ENCODE measurements around the gene PMEL.
"Not testable (repeated sequence)": the region's sequence is repeated elsewhere in the genome, so short reads cannot be mapped to it uniquely, and the experiment has no call there.

Gene PMEL

DNA sequence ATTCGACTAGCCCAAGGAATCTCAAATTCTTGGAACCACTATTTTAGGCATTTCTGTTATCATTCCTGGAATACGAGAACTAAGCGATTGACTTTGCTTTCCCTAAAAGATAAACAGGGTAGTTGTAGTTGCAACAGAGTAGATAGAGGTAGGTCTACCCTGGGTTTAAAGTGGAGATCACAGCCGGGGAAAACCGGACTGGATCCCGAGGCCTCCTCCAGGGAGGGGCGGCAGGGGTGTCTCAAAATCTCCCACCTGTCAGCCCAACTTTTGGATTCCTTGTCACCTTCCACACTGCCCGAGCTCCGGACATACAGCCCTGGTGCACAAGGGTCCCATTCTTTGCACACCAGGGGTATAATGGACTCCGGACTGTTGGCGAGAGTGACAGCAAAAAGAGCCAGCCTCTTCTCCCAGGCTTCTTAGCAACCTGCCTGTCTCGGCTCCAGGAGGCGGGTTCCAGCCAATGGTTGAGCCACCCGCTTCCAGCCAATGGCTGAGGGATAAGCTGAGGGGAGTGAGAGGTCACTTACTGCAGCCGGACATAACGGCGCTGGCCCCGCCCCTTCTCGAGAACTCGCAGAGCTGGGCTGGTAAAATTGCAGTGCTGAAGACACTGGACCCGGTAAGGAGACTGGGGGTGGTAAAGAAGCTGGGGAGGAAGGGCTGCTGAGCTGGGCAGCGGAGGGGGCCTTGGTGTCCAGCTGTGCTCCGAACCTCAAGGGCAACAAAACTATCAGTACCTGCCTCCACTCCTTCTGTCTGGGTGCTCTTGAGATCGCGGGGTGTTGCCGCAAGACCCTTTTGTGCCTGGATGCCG is 31.1 kb upstream of the PMEL start, which contains the start of gene SUOX:
SUOX (plus strand) TSS at position 562 of the 820 bp plus-strand sequence. CDS start 4,946 bp downstream, outside the sequence.
- Histone ChIP-seq H3K9me3 (ENCODE audit: control insufficient read depth, low read length) (no peaks in the 10 kb centered on the region), H3K27me3 (ENCODE audit: control insufficient read depth, insufficient read depth, low read length) (no peaks in the 10 kb centered on the region), H3K4me3 (ENCODE audit: low read length) (peak within 1 kb of the TSS; percentile 71), H3K4me1 (ENCODE audit: control insufficient read depth, insufficient read depth, low read length) (peaks cover 25% of the 10 kb centered on the region), H3K9ac (ENCODE audit: low read length) (peak within 1 kb of the TSS; percentile 86), H3K36me3 (ENCODE audit: control insufficient read depth, insufficient read depth, low read length) (peaks cover 2% of the 10 kb centered on the region)

- peak overlapping the region; percentile 71 for H3K4me3 ChIP-seq (ENCODE audit: low read length)
- peaks cover 18% of the 10 kb centered on the region for H3K4me1 ChIP-seq (ENCODE audit: control insufficient read depth, insufficient read depth, low read length)
- peak overlapping the region; percentile 86 for H3K9ac ChIP-seq (ENCODE audit: low read length)
- no peaks in the 10 kb centered on the region for H3K9me3 ChIP-seq (ENCODE audit: control insufficient read depth, low read length)
- peaks cover 5% of the 10 kb centered on the region for H3K36me3 ChIP-seq (ENCODE audit: control insufficient read depth, insufficient read depth, low read length)
- no peaks in the 10 kb centered on the region for H3K27me3 ChIP-seq (ENCODE audit: control insufficient read depth, insufficient read depth, low read length)
Measured at GRCh38 chr12:55996201-55996714, 30.4 kb upstream of the PMEL start.

DNA sequence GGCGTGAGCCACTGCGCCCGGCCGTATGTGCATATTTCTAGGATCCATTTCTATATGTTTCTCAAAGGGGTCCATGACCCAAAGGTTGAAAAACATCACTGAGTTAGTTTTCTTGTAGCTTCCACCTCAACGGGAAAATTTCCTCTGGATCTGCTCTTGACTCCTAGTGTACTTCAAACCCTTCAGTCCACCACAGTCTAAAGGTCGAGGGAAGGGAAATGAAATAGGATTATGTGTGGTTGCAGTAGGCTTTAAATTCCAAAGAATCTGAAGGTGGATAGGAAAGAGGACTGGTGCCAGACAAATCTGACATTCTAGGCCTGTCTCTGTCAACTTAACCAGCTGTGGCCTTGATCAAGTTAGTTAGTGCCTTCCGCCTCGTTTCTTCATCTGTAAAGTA is 29.5 kb upstream of the PMEL start:
- Histone ChIP-seq H3K4me1 (ENCODE audit: control insufficient read depth, insufficient read depth, low read length) (peaks cover 16% of the 10 kb centered on the region), H3K9me3 (ENCODE audit: control insufficient read depth, low read length) (no peaks in the 10 kb centered on the region), H3K36me3 (ENCODE audit: control insufficient read depth, insufficient read depth, low read length) (peaks cover 12% of the 10 kb centered on the region), H3K27me3 (ENCODE audit: control insufficient read depth, insufficient read depth, low read length) (no peaks in the 10 kb centered on the region), H3K4me3 (ENCODE audit: low read length) (no peak overlapping the region), H3K9ac (ENCODE audit: low read length) (no peak overlapping the region)

DNA sequence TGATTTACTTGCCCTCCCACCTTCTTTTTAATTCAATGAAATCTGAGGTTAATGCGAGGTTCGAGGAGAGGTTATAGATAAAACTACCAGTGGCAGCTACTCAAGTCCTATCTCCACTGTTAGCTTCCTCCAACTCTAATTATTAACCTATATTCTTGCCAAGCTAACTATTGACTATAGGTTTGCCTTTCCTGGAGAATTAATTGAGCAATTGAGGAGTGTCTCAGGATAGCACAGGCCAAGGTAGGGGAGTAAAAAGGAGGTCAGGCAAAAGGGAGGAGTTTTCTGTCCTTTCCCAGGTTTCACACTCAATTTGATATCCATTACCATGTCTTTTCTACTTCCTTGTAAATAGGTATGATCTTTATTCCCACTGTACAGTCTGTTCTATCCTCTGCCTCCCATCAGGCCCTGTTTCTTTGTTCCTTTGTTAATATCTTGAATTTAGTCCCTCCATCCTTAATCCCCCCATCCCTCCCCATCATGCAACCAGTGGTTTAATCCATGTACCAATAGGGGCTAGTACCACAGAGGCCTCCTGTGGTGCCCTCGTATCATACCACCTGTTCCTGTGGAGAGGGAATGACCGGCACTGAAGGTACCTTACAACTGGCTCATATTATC is 27.5 kb upstream of the PMEL start:
- Histone ChIP-seq H3K27me3 (ENCODE audit: control insufficient read depth, insufficient read depth, low read length) (no peaks in the 10 kb centered on the region), H3K36me3 (ENCODE audit: control insufficient read depth, insufficient read depth, low read length) (peaks cover 18% of the 10 kb centered on the region), H3K4me3 (ENCODE audit: low read length) (no peak overlapping the region), H3K9ac (ENCODE audit: low read length) (no peak overlapping the region), H3K9me3 (ENCODE audit: control insufficient read depth, low read length) (no peaks in the 10 kb centered on the region), H3K4me1 (ENCODE audit: control insufficient read depth, insufficient read depth, low read length) (peaks cover 15% of the 10 kb centered on the region)

DNA sequence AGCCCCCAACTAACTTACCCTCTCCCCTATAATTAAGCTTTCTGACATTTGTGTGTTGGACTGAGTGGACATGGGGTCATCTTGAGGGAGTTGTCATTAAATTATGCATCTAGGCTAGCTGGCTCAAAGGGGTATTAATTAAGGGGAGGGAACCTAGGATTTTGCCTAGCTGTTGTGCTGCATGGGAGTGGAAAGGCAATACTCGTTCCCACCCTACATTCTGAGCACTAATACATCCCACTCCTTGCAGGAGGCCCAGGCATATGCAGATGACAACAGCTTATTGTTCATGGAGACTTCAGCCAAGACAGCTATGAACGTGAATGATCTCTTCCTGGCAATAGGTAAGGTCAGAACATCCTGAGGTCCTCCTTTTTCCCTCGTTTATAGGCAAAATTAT is 25.3 kb upstream of the PMEL start:
- peaks cover 2% of the 10 kb centered on the region for H3K4me1 ChIP-seq (ENCODE audit: control insufficient read depth, insufficient read depth, low read length)
- peaks cover 18% of the 10 kb centered on the region for H3K36me3 ChIP-seq (ENCODE audit: control insufficient read depth, insufficient read depth, low read length)
- H3K27me3 ChIP-seq (ENCODE audit: control insufficient read depth, insufficient read depth, low read length), result no peaks in the 10 kb centered on the region
- H3K9me3 ChIP-seq (ENCODE audit: control insufficient read depth, low read length), result no peaks in the 10 kb centered on the region
- no peak overlapping the region for H3K4me3 ChIP-seq (ENCODE audit: low read length)
- H3K9ac ChIP-seq (ENCODE audit: low read length), result no peak overlapping the region

GRCh38 chr12:55985976-55986375 is 20.1 kb upstream of the PMEL start:
- H3K36me3 ChIP-seq (ENCODE audit: control insufficient read depth, insufficient read depth, low read length), result peaks cover 11% of the 10 kb centered on the region
- not testable (repeated sequence) for H3K9me3 ChIP-seq (ENCODE audit: control insufficient read depth, low read length); H3K4me3 ChIP-seq (ENCODE audit: low read length)

DNA sequence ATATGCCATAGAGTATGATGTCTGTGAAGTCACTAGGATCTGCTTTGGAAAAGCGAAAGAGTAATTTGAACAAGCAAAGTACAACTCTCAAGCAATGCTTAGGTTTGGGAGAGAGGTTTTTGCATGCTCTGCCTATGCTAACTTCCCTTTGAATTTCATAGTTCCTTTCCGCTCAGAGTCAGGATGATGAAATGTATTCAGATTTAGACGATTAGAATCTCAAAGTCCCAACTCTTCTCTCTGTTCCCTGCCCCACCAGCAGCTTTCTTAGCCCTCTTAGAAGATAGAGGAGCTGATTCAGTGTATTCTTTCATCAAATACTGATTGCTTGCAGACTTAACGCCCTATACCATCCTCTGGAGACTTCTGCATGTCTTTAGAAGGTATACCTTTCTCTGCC is 19.5 kb upstream of the PMEL start:
- H3K36me3 ChIP-seq (ENCODE audit: control insufficient read depth, insufficient read depth, low read length), result peaks cover 7% of the 10 kb centered on the region
- no peak overlapping the region for H3K9ac ChIP-seq (ENCODE audit: low read length)

More at GRCh38 chr12:55985976-55986375, 20.1 kb upstream of the PMEL start:
- not testable (repeated sequence) for H3K9ac ChIP-seq (ENCODE audit: low read length); H3K27me3 ChIP-seq (ENCODE audit: control insufficient read depth, insufficient read depth, low read length); H3K4me1 ChIP-seq (ENCODE audit: control insufficient read depth, insufficient read depth, low read length)

DNA sequence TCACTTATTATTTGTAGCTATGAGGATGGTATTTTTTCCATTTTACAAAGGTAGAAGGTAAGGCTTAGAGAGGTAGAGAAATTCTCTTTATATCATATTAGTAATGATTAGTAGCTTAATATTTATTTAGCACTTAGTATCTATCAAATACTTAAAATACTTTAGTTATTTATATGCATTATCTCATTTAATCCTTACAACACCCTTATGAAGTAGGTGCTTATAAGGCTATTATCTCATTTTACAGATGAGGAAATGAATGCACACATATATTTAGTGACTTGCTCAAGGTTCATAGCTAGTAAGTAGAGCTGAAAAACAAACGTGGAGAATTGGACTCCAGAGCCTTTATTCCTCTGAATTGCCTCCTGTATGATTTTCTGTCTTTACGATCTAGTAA is 19.0 kb upstream of the PMEL start:
- Histone ChIP-seq H3K27me3 (ENCODE audit: control insufficient read depth, insufficient read depth, low read length) (no peaks in the 10 kb centered on the region), H3K9me3 (ENCODE audit: control insufficient read depth, low read length) (no peaks in the 10 kb centered on the region), H3K36me3 (ENCODE audit: control insufficient read depth, insufficient read depth, low read length) (peaks cover 6% of the 10 kb centered on the region)

More for the DNA sequence above, 19.5 kb upstream of the PMEL start:
- Histone ChIP-seq H3K9me3 (ENCODE audit: control insufficient read depth, low read length) (no peaks in the 10 kb centered on the region), H3K4me3 (ENCODE audit: low read length) (no peak overlapping the region), H3K4me1 (ENCODE audit: control insufficient read depth, insufficient read depth, low read length) (no peaks in the 10 kb centered on the region), H3K27me3 (ENCODE audit: control insufficient read depth, insufficient read depth, low read length) (no peaks in the 10 kb centered on the region)

DNA sequence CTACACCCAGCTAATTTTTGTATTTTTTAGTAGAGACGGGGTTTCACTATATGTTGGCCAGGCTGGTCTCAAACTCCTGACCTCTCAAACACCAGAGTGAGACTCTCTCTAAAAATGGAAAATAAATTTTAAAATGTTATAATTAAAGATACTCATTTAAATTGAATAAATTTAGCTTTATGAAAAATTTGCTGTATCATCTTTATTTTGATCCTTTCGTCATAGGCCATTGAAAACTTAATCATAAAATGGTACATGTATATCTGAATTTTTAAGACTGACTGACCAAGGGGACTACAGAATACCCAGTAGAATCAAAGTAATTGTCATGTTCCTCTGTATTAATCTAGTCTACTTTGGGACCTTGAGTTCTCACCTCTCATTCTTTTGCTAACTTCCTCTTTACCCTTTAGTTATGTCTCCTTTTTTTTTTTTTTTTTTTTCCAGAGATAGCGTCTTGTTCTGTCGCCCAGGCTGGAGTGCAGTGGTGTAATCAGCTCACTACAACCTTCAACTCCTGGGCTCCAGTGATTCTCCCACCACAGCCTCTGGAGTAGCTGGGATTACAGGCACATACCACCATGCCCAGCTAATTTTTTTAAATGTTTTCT is 17.5 kb upstream of the PMEL start:
- Histone ChIP-seq H3K4me3 (ENCODE audit: low read length) (no peak overlapping the region), H3K9me3 (ENCODE audit: control insufficient read depth, low read length) (no peaks in the 10 kb centered on the region), H3K4me1 (ENCODE audit: control insufficient read depth, insufficient read depth, low read length) (no peaks in the 10 kb centered on the region), H3K9ac (ENCODE audit: low read length) (no peak overlapping the region), H3K27me3 (ENCODE audit: control insufficient read depth, insufficient read depth, low read length) (no peaks in the 10 kb centered on the region), H3K36me3 (ENCODE audit: control insufficient read depth, insufficient read depth, low read length) (no peaks in the 10 kb centered on the region)

More for the DNA sequence above, 19.0 kb upstream of the PMEL start:
- Histone ChIP-seq H3K9ac (ENCODE audit: low read length) (no peak overlapping the region), H3K4me3 (ENCODE audit: low read length) (no peak overlapping the region), H3K4me1 (ENCODE audit: control insufficient read depth, insufficient read depth, low read length) (no peaks in the 10 kb centered on the region)

DNA sequence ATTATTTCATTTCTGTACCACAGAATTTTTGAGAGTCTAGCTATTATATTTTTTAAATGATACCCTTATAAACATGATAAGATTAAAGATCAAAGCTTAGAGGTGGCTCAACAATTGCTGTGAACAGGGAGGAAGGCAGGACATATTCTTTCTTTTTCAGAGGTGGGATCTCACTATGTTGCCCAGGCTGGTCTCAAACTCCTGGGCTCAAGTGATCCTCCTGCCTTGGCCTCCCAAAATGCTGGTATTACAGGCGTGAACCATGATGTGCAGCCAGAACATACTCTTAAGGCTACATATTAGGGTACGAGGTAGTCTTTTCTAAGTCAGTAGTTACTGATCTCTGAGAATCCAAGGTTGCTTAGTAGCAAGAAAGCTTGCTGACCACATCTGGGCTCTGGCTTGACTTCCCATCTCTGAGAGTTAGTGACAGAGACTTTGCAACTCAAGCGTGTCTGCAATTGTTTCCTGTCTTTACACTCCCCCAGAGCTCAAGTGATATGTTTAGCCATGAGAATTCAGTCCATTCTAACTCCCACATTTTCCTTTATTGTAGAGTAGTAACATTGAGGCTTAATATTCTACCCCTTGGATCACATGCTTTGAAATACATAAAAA is 16.6 kb upstream of the PMEL start:
- H3K27me3 ChIP-seq (ENCODE audit: control insufficient read depth, insufficient read depth, low read length), result no peaks in the 10 kb centered on the region
- H3K9ac ChIP-seq (ENCODE audit: low read length), result no peak overlapping the region
- no peaks in the 10 kb centered on the region for H3K9me3 ChIP-seq (ENCODE audit: control insufficient read depth, low read length)
- no peaks in the 10 kb centered on the region for H3K36me3 ChIP-seq (ENCODE audit: control insufficient read depth, insufficient read depth, low read length)
- no peak overlapping the region for H3K4me3 ChIP-seq (ENCODE audit: low read length)
- no peaks in the 10 kb centered on the region for H3K4me1 ChIP-seq (ENCODE audit: control insufficient read depth, insufficient read depth, low read length)

- H3K9me3 ChIP-seq (ENCODE audit: control insufficient read depth, low read length); H3K4me3 ChIP-seq (ENCODE audit: low read length); H3K27me3 ChIP-seq (ENCODE audit: control insufficient read depth, insufficient read depth, low read length); H3K9ac ChIP-seq (ENCODE audit: low read length); H3K4me1 ChIP-seq (ENCODE audit: control insufficient read depth, insufficient read depth, low read length); H3K36me3 ChIP-seq (ENCODE audit: control insufficient read depth, insufficient read depth, low read length): not testable (repeated sequence)
Measured at GRCh38 chr12:55981882-55982281, 16.0 kb upstream of the PMEL start.
